Activated CD8-positive, alpha-beta T cell treated with anti-CD3 and anti-CD28 coated beads for 36 hours (primary cell): ENCODE results near the gene GATA2. TPM values are rescaled to one million over a fixed set of nuclear protein-coding genes. Genes with fewer than 3 reads are reported as not detected.

Experiments used
- ATAC-seq: fragments of 200-7000 bp; cut with Tn5 transposase; one replicate; pipeline ENCODE4 v1.10.0; 2021; ENCODE audit warnings: mild to moderate bottlenecking, moderate library complexity
- CTCF ChIA-PET: fragments of 350-600 bp; sonication (Branson Sonifier 250); formaldehyde crosslinking; loops from one replicate; lab custom pipeline; 2021; ENCODE audit warnings: antibody characterized with exemption; lab: Charles Lee
- POLR2A ChIA-PET: fragments of 350-600 bp; sonication (Branson Sonifier 250); formaldehyde crosslinking; loops from one replicate; lab custom pipeline; 2021; ENCODE audit warnings: antibody characterized with exemption; lab: Charles Lee
- DNase-seq: peaks from one replicate; pipeline ENCODE4 v3.0.0-alpha.2; 2020
- H3K27ac Mint-ChIP-seq: one replicate; pipeline ENCODE4 v1.8.0; 2021; ENCODE audit warnings: mild to moderate bottlenecking, mixed read lengths
- H3K27me3 Mint-ChIP-seq: one replicate; pipeline ENCODE4 v1.8.0; 2021; ENCODE audit warnings: mixed read lengths
- H3K36me3 Mint-ChIP-seq: one replicate; pipeline ENCODE4 v1.8.0; 2021; ENCODE audit warnings: low read depth, mixed read lengths
- H3K4me1 Mint-ChIP-seq: one replicate; pipeline ENCODE4 v1.8.0; 2021; ENCODE audit warnings: low read depth, mixed read lengths
- H3K4me3 Mint-ChIP-seq: one replicate; pipeline ENCODE4 v1.8.0; 2021; ENCODE audit warnings: mild to moderate bottlenecking, moderate library complexity, mixed read lengths
- H3K9me3 Mint-ChIP-seq: one replicate; pipeline ENCODE4 v1.8.0; 2021; ENCODE audit warnings: mixed read lengths
- intact Hi-C: fragments of 100-400 bp; cut with micrococcal nuclease; formaldehyde crosslinking; loops from one replicate; pipeline ENCODE4 v1.10.0; 2022
- total RNA-seq, 2 experiments: library from RNA; stranded (reverse); gene quantifications; one replicate each; pipeline ENCODE4 v1.2.3, GENCODE V29; 2021
- TF ChIP-seq, protein P1 (sequence below): fragments of 200-600 bp; IDR thresholded peaks from one replicate; pipeline ENCODE4 v1.8.0; 2022; ENCODE audit warnings: antibody characterized with exemption, mild to moderate bottlenecking

Gene GATA2
- total RNA-seq, 2 experiments from 2014 or later, result not detected

DNA sequence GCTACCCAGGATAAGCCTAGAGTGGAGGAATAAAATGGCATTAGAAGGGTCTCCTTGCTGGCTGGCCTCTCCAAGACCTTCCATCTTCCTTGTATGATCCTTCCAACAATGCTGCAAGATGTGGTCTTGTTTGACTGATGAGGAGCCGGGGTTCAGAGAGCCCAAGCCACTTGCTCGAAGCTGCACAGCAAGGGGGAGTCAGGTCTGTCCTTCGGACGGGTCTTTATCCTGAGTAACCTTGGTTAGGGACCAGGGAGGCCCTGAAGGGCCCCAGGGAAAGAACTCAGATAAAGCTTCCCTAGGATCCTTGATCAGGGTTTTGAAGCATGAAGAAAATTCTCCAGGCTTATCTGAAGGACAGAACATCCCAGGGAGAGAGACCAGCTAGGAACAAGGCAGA is 19.3 kb downstream of the GATA2 start:
- intact Hi-C loops, result no loop called here
- no peaks in the 10 kb centered on the region for H3K4me1 Mint-ChIP-seq
- ATAC-seq (no peak), DNase-seq (no peak)
- H3K27ac Mint-ChIP-seq, result no peak overlapping the region
- POLR2A ChIA-PET, result no interaction called here
- H3K36me3 Mint-ChIP-seq, result no peaks in the 10 kb centered on the region
- H3K4me3 Mint-ChIP-seq, result no peak overlapping the region
- H3K27me3 Mint-ChIP-seq, result peaks cover 19% of the 10 kb centered on the region
- CTCF ChIA-PET, result no interaction called here
- H3K9me3 Mint-ChIP-seq, result no peaks in the 10 kb centered on the region
- TF ChIP-seq, protein P1, sequence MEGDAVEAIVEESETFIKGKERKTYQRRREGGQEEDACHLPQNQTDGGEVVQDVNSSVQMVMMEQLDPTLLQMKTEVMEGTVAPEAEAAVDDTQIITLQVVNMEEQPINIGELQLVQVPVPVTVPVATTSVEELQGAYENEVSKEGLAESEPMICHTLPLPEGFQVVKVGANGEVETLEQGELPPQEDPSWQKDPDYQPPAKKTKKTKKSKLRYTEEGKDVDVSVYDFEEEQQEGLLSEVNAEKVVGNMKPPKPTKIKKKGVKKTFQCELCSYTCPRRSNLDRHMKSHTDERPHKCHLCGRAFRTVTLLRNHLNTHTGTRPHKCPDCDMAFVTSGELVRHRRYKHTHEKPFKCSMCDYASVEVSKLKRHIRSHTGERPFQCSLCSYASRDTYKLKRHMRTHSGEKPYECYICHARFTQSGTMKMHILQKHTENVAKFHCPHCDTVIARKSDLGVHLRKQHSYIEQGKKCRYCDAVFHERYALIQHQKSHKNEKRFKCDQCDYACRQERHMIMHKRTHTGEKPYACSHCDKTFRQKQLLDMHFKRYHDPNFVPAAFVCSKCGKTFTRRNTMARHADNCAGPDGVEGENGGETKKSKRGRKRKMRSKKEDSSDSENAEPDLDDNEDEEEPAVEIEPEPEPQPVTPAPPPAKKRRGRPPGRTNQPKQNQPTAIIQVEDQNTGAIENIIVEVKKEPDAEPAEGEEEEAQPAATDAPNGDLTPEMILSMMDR, result no peak

GRCh38 chr3:128473180-128473519 is 19.9 kb downstream of the GATA2 start:
- Mint-ChIP-seq H3K27ac (no peak overlapping the region), H3K27me3 (peaks cover 14% of the 10 kb centered on the region), H3K4me1 (no peaks in the 10 kb centered on the region), H3K36me3 (no peaks in the 10 kb centered on the region), H3K9me3 (no peaks in the 10 kb centered on the region), H3K4me3 (no peak overlapping the region)
- TF ChIP-seq, protein P1, result no peak
- ATAC-seq, result no peak
- intact Hi-C loops, result no loop called here
- DNase-seq, result no peak
- CTCF ChIA-PET, result no interaction called here
- POLR2A ChIA-PET, result no interaction called here

- no peak for ATAC-seq
- TF ChIP-seq, protein P1, result no peak
- peaks cover 9% of the 10 kb centered on the region for H3K27me3 Mint-ChIP-seq
- no peak overlapping the region for H3K4me3 Mint-ChIP-seq
- intact Hi-C loops, result no loop called here
- ChIA-PET POLR2A (interaction anchor here (0.6 kb wide), 1 partner anchor 128 kb away, joined by 4 read pairs; no protein-coding TSS in a partner anchor), CTCF (interaction anchor here (0.6 kb wide), 1 partner anchor 28 kb away, joined by 3 read pairs; no protein-coding TSS in a partner anchor)
- H3K4me1 Mint-ChIP-seq, result no peaks in the 10 kb centered on the region
- DNase-seq, result no peak
- no peak overlapping the region for H3K27ac Mint-ChIP-seq
- H3K36me3 Mint-ChIP-seq, result no peaks in the 10 kb centered on the region
- no peaks in the 10 kb centered on the region for H3K9me3 Mint-ChIP-seq
Observed at GRCh38 chr3:128472449-128473179, 20.4 kb downstream of the GATA2 start.

DNA sequence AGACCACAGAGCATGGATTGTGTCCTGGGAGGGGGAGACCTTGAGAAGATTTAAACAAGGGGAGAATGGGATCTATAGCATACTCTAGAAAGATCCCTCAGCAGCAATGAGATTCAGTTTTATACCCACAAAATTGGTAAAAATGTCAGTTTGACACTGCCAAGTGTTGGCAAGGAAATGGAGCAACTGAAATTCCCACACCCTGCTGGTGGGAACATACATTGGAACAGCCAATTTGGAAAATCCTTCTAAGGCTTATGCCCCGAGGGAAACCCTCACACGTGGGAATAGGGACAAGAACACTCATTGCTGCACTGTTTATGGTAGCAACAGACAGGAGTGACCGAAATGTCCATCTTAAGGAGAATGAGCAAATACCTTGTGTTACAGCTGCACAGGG is 21.3 kb downstream of the GATA2 start:
- no peak for ATAC-seq
- intact Hi-C loops, result no loop called here
- ChIA-PET POLR2A (no interaction called here), CTCF (no interaction called here)
- DNase-seq, result no peak
- no peak overlapping the region for H3K27ac Mint-ChIP-seq
- no peak overlapping the region for H3K4me3 Mint-ChIP-seq
- peaks cover 7% of the 10 kb centered on the region for H3K4me1 Mint-ChIP-seq
- H3K36me3 Mint-ChIP-seq, result no peaks in the 10 kb centered on the region
- TF ChIP-seq, protein P1, result no peak
- H3K27me3 Mint-ChIP-seq, result peaks cover 7% of the 10 kb centered on the region
- no peaks in the 10 kb centered on the region for H3K9me3 Mint-ChIP-seq

DNA sequence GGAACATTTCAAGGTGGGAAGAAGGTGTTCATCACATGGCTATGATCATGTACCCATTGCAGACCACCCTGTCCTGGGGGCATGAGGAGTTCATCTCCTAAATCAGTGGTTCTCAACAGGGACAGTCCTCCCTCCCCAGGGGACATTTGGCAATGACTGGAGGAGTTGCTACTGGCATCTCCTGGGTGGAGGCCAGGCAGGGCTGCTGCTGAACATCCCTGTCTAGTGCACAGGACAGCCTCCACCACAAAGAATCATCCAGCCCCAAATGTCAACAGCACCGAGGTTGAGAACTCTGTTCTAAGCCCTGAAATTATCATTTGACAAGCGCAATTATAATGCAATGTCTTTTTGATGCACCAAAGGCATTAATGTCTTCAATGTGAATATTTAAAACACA is 21.9 kb downstream of the GATA2 start:
- ChIA-PET POLR2A (no interaction called here), CTCF (no interaction called here)
- DNase-seq (no peak), ATAC-seq (no peak)
- no peaks in the 10 kb centered on the region for H3K36me3 Mint-ChIP-seq
- H3K27ac Mint-ChIP-seq, result no peak overlapping the region
- intact Hi-C loops, result no loop called here
- H3K4me3 Mint-ChIP-seq, result no peak overlapping the region
- peaks cover 7% of the 10 kb centered on the region for H3K4me1 Mint-ChIP-seq
- no peaks in the 10 kb centered on the region for H3K9me3 Mint-ChIP-seq
- H3K27me3 Mint-ChIP-seq, result peaks cover 10% of the 10 kb centered on the region
- TF ChIP-seq, protein P1, result no peak
